ENCODE measurements around the gene DGKG. TPM values are rescaled to one million over a fixed set of nuclear protein-coding genes. Genes with fewer than 3 reads are reported as not detected.

The DGKG gene
- total RNA-seq, 2 experiments from 2014 or later: 0.20 to 0.66 TPM

DNA sequence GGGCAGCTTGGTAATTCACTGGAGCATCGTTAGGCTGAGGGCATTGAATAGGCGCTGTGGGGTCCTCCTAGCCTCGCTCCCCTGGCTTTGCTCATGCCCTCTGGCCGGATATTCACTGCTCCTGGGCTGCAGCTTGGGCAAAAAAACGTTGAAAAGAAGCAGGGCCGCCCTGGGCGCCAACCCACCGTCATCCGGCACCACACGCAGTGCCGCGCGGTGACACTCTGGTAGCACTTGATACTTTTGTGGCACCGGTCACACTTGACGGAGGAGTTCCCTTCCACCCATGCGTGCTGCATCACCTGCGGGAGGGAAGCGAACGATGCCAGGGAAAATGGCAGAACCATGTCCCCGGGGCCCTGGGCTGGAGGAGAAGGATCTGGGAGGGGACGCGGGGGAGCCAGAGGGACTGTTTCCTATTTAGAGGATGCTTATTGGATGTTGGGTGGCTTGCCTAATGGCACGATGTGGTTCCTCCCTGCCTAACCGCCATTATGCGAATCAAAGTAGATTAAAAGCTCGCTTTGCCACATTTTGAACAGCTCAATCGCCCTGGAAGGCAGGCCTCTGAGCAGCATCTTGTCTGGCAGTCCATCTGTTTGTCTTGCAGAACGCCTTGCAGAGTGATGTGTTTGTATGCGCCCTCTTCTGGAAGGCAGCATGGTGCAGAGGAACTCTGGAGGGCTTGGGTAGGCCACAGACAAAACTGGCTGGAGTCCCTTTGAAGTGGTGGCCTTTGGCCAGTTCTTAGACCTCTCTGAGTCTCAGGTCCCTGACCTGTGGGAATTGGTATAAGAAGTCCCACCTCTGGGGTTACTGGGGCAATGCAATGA lies 93.2 kb downstream of the DGKG start:
- Mint-ChIP-seq H3K4me3 (no peak overlapping the region), H3K9me3 (ENCODE audit: low read depth) (no peaks in the 10 kb centered on the region), H3K27ac (no peak overlapping the region), H3K27me3 (peaks cover 15% of the 10 kb centered on the region), H3K36me3 (no peaks in the 10 kb centered on the region), H3K4me1 (no peaks in the 10 kb centered on the region)
- CTCF ChIA-PET: no interaction called here
- DNase-seq: no peak
- ATAC-seq: no peak

DNA sequence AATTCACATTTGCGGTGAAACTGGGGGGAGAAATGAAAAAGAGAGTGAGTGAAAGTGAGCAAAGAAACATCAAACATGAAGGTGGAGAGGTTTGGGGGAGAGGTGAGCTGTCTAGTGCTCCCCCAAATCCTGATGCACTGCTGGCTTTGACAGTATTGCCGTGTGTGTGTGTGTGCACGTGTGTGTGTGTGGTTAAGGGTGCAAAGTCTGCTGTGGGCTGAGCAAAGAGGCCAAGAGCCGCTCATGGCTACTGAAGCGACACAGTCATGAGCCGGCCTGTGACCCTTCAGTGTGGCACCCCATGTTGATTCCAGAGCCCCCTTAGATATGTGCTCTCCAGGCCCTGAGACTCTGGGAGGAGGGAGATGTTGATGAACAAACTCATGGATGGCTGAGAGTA lies 94.3 kb downstream of the DGKG start:
- no peaks in the 10 kb centered on the region for H3K36me3 Mint-ChIP-seq

DNA sequence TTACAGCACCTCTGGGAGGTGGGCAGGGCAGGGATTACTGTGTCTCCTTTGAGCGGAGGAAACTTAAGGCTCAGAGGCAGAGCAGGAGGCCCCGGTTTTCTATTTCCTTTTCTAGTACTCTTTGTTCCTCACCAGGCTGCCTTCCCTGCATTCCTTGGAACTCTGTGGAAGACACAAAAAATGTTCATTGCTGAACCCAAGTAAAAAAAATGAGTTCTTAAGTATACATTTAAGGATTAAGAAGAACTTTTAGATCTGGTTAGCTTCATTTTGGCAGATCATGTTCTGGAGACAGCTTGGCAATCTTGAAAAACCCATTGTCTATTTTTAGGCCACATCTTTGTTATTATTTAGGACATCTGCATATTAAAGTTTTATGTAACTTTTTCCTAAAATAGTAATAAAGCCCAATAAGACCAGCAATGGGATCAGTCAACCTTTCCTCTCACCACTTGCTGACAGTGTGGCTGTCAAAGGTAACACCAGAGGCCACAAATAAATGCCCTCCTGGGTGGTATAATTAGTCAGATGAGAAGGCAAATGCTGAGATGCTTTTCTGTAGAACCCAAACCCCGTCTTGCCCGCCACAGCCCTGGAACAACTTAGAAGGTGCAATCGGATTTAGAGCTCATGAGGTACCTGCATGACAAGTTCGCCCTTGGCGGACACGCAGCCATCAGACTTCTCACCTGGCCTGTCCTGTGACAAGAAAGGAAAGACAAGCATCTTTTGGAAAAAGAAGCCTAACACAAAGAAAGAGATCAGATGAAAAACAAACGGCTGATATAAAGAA lies 97.2 kb downstream of the DGKG start:
- ATAC-seq (no peak), DNase-seq (no peak)
- Mint-ChIP-seq H3K4me1 (peaks cover 3% of the 10 kb centered on the region), H3K4me3 (no peak overlapping the region), H3K9me3 (ENCODE audit: low read depth) (no peaks in the 10 kb centered on the region), H3K27ac (no peak overlapping the region), H3K27me3 (peaks cover 13% of the 10 kb centered on the region), H3K36me3 (no peaks in the 10 kb centered on the region)
- CTCF ChIA-PET: interaction anchor here (0.7 to 1.9 kb wide), 5 partner anchors 16 to 352 kb away, joined by 3 to 7 read pairs (median 4); no protein-coding TSS in a partner anchor

More for the DNA sequence above, 94.3 kb downstream of the DGKG start:
- H3K27ac Mint-ChIP-seq: no peak overlapping the region
- no peaks in the 10 kb centered on the region for H3K9me3 Mint-ChIP-seq (ENCODE audit: low read depth)
- CTCF ChIA-PET: no interaction called here
- DNase-seq: no peak
- peaks cover 15% of the 10 kb centered on the region for H3K27me3 Mint-ChIP-seq
- H3K4me3 Mint-ChIP-seq: no peak overlapping the region
- H3K4me1 Mint-ChIP-seq: no peaks in the 10 kb centered on the region
- no peak for ATAC-seq

DNA sequence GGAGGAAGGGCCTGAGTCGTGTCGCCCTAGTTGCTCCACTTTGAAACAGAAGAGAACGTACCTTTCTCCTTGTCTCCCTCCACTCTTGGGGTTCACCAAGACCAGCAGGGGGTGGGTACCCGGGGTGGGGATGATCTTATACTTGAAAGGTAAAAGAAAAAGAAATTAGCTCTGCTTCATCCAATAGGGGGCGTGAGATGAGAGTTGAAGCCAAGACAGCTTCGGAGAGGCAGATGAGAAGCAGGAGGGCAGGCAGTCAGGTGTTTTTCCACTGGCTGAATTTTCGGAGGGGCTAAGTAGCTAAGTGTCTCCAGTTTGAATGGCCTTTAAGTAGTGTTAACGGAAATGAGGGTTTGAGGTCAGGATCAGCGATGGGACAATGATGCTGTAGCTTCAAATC lies 100.4 kb downstream of the DGKG start:
- peaks cover 10% of the 10 kb centered on the region for H3K4me1 Mint-ChIP-seq
- CTCF ChIA-PET: interaction anchor here (0.8 to 6.3 kb wide), 3 partner anchors 12 to 279 kb away, joined by 3 to 82 read pairs (median 3); no protein-coding TSS in a partner anchor
- H3K36me3 Mint-ChIP-seq: no peaks in the 10 kb centered on the region
- no peak overlapping the region for H3K4me3 Mint-ChIP-seq
- ATAC-seq (no peak), DNase-seq (no peak)
- H3K27ac Mint-ChIP-seq: no peak overlapping the region
- no peaks in the 10 kb centered on the region for H3K9me3 Mint-ChIP-seq (ENCODE audit: low read depth)
- peaks cover 6% of the 10 kb centered on the region for H3K27me3 Mint-ChIP-seq

DNA sequence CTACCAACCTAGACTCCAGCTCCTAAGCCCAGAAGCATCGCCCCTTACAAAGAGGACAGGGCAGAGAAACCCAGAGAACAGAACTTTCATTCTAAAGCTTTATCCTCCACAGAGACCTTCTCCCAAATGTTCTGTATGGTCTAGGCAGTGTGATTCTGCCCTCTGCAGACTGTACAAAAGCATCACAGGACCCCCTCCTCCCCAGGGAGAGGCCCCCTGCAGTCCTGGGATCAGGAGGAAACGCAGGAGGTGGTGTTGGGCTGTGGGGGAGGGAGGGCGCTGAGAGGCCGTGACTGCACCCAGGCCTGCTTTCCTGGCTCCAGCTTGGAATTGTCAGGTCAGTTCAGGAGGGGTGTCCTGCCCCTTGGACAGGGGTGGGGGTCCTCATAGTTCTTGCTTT lies 101.3 kb downstream of the DGKG start:
- CTCF ChIA-PET: interaction anchor here (1.0 to 6.3 kb wide), 3 partner anchors 11 to 280 kb away, joined by 3 to 82 read pairs (median 3); no protein-coding TSS in a partner anchor
- peaks cover 11% of the 10 kb centered on the region for H3K27me3 Mint-ChIP-seq
- ATAC-seq (no peak), DNase-seq (no peak)
- no peak overlapping the region for H3K4me3 Mint-ChIP-seq
- H3K9me3 Mint-ChIP-seq (ENCODE audit: low read depth): no peaks in the 10 kb centered on the region
- H3K4me1 Mint-ChIP-seq: peaks cover 10% of the 10 kb centered on the region
- no peak overlapping the region for H3K27ac Mint-ChIP-seq
- no peaks in the 10 kb centered on the region for H3K36me3 Mint-ChIP-seq

DNA sequence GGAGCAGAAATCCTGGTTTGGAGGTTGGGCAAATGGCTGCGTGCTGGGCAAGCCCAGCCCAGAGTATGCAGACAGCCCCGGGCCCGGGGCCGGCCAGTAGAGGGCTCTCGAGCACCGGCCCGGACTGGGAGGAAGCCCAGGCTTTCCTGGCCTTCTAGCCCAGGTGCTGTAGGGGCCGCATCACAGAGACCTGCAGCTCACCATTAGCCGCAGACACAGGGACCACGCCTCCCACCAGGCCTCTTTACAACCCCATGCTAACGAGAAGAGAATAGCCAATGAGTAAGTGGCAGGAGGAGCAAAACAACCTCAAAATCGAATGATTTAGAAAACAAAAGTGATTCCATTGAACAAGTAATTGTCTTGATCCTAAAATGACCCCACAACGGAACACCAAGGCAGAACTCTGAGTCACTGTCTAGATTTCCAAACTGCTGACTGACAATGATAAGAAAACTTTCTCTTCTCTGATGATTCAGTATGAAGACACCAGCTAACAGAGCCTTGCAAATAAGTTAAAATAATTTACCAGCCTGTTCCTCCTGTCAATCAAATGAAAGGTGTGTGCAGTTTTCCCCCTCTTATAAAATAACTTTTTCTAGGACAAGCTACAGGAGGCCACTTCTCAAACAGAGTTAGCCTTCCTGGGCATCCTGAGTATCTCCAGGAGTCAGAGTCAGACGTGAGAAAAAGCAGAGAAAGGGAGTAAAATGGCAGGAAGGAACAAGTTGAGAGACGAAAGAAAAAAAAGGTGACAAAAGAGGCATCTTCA lies 102.2 kb downstream of the DGKG start:
- CTCF ChIA-PET: interaction anchor here (1.0 to 6.3 kb wide), 16 partner anchors 10 to 357 kb away, joined by 3 to 82 read pairs (median 4); partner anchors contain the start of gene CRYGS
- no peak overlapping the region for H3K27ac Mint-ChIP-seq
- peaks cover 14% of the 10 kb centered on the region for H3K4me1 Mint-ChIP-seq
- H3K9me3 Mint-ChIP-seq (ENCODE audit: low read depth): no peaks in the 10 kb centered on the region
- DNase-seq (peak; percentile 73), ATAC-seq (peak; percentile 98)
- no peak overlapping the region for H3K4me3 Mint-ChIP-seq
- peaks cover 11% of the 10 kb centered on the region for H3K27me3 Mint-ChIP-seq
- H3K36me3 Mint-ChIP-seq: no peaks in the 10 kb centered on the region

DNA sequence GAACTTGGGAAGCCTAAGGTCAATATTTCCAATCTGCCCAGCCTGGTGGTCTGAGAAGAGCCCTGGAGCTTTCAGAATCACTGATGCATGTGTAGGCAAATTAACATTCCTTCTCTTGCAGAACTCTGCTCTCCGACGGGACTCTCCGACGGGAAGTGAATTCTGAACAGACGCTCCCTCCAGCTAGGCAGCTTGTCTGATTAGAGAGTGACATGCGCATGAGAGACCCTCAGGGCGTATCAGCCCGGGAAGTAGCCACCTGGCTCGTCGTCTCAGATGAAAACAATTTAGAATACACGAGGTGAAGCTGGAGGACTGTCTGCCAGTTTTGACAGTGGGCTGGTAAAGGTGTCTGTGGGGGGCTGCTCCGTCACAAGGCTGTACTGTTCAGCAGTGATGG lies 103.1 kb downstream of the DGKG start:
- H3K4me3 Mint-ChIP-seq: no peak overlapping the region
- no peak for DNase-seq
- H3K36me3 Mint-ChIP-seq: no peaks in the 10 kb centered on the region
- CTCF ChIA-PET: interaction anchor here (1.0 to 6.3 kb wide), 14 partner anchors 9 to 358 kb away, joined by 3 to 82 read pairs (median 4); partner anchors contain the start of gene CRYGS
- no peaks in the 10 kb centered on the region for H3K9me3 Mint-ChIP-seq (ENCODE audit: low read depth)
- H3K27me3 Mint-ChIP-seq: peaks cover 11% of the 10 kb centered on the region
- peaks cover 19% of the 10 kb centered on the region for H3K4me1 Mint-ChIP-seq
- ATAC-seq: no peak
- no peak overlapping the region for H3K27ac Mint-ChIP-seq

DNA sequence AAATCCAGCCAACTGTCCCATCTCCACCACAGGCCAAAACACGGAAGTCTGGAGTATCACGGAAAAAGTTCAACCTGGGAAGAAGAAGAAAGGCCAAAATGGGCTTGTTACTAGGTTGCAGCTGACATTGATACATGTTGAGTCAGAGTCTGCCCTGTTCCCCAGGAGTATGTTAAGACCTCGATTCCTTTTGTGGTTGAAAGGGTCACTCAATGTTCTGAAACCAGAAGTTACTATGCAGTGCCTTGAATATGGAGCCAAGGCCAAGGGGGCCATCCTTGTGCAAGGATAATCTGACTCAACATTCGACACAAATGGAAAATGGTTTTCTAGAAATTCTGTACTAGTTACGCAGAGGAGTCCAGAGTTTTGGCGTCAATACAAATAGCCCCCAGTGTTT lies 104.2 kb downstream of the DGKG start:
- H3K27me3 Mint-ChIP-seq: peaks cover 16% of the 10 kb centered on the region
- ATAC-seq (no peak), DNase-seq (no peak)
- no peak overlapping the region for H3K27ac Mint-ChIP-seq
- CTCF ChIA-PET: interaction anchor here (0.8 to 6.3 kb wide), 2 partner anchors 283 to 315 kb away, joined by 3 to 82 read pairs; no protein-coding TSS in a partner anchor
- no peak overlapping the region for H3K4me3 Mint-ChIP-seq
- peaks cover 19% of the 10 kb centered on the region for H3K4me1 Mint-ChIP-seq
- no peaks in the 10 kb centered on the region for H3K36me3 Mint-ChIP-seq
- H3K9me3 Mint-ChIP-seq (ENCODE audit: low read depth): no peaks in the 10 kb centered on the region

DNA sequence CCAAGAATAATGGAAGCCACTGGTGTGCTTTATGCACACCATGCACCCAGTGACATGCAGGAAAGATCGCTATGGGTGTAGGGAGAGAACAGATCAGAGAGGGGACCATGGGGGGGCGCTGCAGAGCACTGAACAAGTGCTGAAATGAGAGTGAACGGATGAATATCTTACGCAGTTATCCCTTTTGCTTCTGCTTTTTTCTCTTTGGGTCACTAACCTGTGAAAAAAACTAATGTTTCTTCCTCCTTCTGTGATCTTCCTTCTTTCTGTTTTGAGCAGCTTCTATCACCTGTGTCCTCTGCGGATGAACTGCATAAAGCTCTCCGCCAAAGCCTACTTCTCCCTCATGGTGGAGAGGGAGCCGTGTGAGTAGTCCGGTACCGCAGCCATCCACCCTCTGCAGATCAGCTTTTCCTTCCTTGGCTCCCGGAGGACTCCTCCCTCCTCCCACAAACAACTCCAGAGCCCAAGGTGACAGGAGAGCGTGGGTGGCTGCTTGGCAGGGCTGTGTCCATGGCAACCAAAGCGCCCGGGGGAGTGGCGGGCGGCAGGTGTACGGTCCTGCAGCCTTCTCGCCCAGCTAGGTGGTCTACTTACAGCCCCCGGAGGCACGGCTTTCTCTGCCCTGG lies 106.2 kb downstream of the DGKG start:
- DNase-seq: no peak
- H3K4me1 Mint-ChIP-seq: peaks cover 19% of the 10 kb centered on the region
- no peaks in the 10 kb centered on the region for H3K36me3 Mint-ChIP-seq
- H3K9me3 Mint-ChIP-seq (ENCODE audit: low read depth): no peaks in the 10 kb centered on the region
- H3K4me3 Mint-ChIP-seq: no peak overlapping the region
- CTCF ChIA-PET: no interaction called here
- no peak for ATAC-seq
- peaks cover 24% of the 10 kb centered on the region for H3K27me3 Mint-ChIP-seq
- H3K27ac Mint-ChIP-seq: no peak overlapping the region

DNA sequence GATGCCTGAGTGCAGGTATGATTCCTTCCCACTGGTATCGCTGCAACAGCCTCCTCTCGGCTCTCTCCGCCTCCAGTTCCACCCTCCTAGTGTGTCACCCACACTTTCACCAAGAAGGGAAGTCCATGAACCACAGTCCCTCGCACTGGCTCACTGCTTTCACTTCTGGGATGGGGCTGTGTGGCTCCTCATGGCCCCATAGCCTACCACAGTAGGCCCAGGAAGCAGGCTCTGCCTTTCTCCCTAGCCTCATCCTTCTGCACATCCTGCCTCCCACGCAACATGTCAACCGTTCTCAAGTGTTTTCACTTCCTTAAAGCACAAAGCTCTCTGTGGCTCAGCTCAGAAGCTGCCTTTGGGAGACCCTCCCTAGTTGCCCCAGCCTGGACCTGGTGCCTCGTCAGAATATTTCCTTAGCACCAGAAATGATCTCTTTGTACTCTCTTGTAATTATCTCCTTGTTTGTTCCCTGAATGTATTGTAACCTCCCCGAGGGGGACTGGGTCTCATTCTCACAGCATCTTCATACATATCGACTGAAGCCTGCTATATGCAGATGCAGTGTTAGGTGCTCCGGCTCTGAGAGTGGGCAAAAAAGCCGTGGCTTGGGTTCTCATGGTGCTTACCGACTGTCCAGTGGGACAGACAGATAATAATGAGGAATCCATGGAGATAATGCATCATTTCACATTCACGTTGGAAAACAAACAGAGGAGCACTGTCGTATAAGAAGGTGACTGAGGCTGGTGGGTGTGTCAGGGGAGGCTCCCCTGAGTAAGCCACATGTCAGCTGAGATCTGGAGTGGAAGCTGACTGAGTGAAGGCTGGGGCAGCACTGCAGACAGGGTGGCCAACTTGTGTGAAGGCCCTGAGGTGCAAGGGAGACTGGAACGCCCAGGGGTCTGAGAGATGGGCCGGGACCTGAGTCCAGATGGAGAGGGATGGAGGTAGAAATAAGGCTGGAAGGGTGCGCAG lies 107.1 kb downstream of the DGKG start:
- Mint-ChIP-seq H3K9me3 (ENCODE audit: low read depth) (no peaks in the 10 kb centered on the region), H3K4me1 (peaks cover 17% of the 10 kb centered on the region), H3K4me3 (no peak overlapping the region), H3K27ac (no peak overlapping the region), H3K27me3 (peaks cover 26% of the 10 kb centered on the region), H3K36me3 (no peaks in the 10 kb centered on the region)
- ATAC-seq: peak; percentile 24
- no peak for DNase-seq
- CTCF ChIA-PET: interaction anchor here (1.1 kb wide), 1 partner anchor 285 kb away, joined by 3 read pairs; no protein-coding TSS in a partner anchor

DNA sequence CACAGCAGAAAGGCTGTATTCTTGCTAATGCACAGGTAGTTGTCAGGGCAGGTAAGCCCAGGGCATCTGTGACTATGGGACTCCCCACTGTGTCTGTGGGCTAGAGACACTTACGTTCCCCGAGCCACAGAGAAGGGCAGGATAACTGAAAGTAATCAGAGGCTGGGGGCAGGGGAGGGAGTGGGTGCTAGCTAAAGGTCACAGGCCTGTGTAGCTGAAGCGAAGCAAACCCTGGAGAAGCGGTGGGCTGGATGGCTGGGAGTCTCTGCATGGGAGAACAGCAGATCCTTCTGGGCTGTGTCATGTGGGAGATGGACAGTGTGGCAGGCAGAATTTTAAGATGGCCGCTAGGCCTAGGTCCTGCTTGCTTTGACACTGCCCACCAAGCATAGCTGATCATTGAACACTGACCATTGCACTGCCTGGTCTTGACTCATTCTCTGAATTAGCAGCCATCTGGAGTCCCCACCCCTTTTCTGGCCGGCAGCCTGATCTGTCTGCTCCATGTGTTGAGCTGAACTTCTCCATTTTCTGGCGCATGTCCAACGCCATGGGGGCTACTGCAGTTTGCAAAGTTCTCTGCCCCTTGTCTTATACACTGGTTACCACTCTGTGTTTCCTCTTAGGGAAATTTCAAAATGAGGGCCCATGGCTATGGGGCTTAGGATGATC lies 110.0 kb downstream of the DGKG start:
- Mint-ChIP-seq H3K4me3 (no peak overlapping the region), H3K36me3 (no peaks in the 10 kb centered on the region), H3K27me3 (peaks cover 37% of the 10 kb centered on the region), H3K27ac (no peak overlapping the region), H3K4me1 (peaks cover 9% of the 10 kb centered on the region), H3K9me3 (ENCODE audit: low read depth) (no peaks in the 10 kb centered on the region)
- DNase-seq: no peak
- no peak for ATAC-seq
- CTCF ChIA-PET: interaction anchor here (2.7 kb wide), 1 partner anchor 288 kb away, joined by 11 read pairs; no protein-coding TSS in a partner anchor
